ENCODE measurements around the gene MRPS31.
"Not testable (repeated sequence)": the region's sequence is repeated elsewhere in the genome, so short reads cannot be mapped to it uniquely, and the experiment has no call there.

DNA sequence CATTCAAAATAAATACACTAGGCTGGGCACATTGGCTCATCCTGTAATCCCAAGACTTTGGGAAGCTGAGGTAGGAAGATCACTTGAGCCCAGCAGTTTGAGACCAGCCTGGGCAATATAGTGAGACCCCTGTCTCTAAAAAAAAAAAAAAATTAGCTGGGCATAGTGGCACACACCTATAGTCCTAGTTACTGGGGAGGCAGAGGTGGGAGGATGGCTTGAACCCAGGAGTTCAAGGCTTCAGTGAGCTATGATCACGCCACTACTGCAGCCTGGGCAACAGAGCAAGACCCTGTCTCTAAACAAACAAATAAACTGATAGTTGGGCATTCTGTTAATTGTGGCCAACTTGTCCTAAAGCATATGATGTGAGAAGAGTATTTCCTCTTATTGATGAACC is 12.0 kb upstream of the MRPS31 start:
- TF ChIP-seq EZH2 (IDR thresholded peaks at IDR 0.05; ENCODE audit: low read length), result not testable (repeated sequence)
- TF ChIP-seq, protein P1, sequence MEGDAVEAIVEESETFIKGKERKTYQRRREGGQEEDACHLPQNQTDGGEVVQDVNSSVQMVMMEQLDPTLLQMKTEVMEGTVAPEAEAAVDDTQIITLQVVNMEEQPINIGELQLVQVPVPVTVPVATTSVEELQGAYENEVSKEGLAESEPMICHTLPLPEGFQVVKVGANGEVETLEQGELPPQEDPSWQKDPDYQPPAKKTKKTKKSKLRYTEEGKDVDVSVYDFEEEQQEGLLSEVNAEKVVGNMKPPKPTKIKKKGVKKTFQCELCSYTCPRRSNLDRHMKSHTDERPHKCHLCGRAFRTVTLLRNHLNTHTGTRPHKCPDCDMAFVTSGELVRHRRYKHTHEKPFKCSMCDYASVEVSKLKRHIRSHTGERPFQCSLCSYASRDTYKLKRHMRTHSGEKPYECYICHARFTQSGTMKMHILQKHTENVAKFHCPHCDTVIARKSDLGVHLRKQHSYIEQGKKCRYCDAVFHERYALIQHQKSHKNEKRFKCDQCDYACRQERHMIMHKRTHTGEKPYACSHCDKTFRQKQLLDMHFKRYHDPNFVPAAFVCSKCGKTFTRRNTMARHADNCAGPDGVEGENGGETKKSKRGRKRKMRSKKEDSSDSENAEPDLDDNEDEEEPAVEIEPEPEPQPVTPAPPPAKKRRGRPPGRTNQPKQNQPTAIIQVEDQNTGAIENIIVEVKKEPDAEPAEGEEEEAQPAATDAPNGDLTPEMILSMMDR (optimal IDR thresholded peaks at IDR 0.05 in 1 of 3, IDR thresholded peaks at IDR 0.05 in 1 of 3, conservative IDR thresholded peaks at IDR 0.05 in 1 of 3; ENCODE audit: extremely low read depth in 1 of 3, insufficient read depth in 2 of 3, low read length in 3 of 3), result not testable (repeated sequence)

All from keratinocyte (primary cell).